Breast epithelium (tissue), 3 donors: ENCODE measurements around the gene EGFL7.

Experiments used
- POLR2AphosphoS5 ChIP-seq, 3 donors: sonication (generic); formaldehyde crosslinking; IDR thresholded peaks; one replicate each; pipeline ENCODE4 v1.6.1; 2017; ENCODE audit warnings: antibody characterized with exemption in 3 of 3
- TF ChIP-seq, protein P1 (sequence below), 3 donors: fragments of 450-650 bp; IDR thresholded peaks; one replicate each; pipeline ENCODE4 v1.5.1; 2016 to 2017; ENCODE audit warnings: antibody characterized with exemption in 3 of 3, mild to moderate bottlenecking in 3 of 3, moderate library complexity in 3 of 3

DNA sequence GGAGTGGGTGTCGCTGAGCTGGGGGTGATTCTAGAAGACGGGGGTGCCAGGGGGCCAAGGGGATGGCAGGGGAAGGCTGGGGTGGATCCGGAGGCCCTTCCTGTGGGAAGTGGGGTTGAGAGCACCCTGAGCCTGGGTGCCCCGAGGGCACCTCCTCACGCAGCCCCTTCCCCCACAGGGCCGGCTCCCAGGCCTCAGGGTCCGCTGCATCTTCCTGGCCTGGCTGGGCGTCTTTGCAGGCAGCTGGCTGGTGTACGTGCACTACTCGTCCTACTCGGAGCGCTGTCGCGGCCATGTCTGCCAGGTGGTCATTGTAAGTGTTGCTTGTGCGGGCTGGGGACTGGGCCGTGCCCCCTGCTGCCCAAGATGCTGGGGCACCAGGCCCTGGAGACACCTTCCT lies 54.7 kb downstream of the EGFL7 start:
- TF ChIP-seq, protein P1, sequence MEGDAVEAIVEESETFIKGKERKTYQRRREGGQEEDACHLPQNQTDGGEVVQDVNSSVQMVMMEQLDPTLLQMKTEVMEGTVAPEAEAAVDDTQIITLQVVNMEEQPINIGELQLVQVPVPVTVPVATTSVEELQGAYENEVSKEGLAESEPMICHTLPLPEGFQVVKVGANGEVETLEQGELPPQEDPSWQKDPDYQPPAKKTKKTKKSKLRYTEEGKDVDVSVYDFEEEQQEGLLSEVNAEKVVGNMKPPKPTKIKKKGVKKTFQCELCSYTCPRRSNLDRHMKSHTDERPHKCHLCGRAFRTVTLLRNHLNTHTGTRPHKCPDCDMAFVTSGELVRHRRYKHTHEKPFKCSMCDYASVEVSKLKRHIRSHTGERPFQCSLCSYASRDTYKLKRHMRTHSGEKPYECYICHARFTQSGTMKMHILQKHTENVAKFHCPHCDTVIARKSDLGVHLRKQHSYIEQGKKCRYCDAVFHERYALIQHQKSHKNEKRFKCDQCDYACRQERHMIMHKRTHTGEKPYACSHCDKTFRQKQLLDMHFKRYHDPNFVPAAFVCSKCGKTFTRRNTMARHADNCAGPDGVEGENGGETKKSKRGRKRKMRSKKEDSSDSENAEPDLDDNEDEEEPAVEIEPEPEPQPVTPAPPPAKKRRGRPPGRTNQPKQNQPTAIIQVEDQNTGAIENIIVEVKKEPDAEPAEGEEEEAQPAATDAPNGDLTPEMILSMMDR (IDR thresholded peaks at IDR 0.05): no peak
- TF ChIP-seq POLR2AphosphoS5 (IDR thresholded peaks at IDR 0.05): no peak
